NK-92 (cell line): ENCODE results near the gene ANXA4.
A peak's percentile ranks its signal among the peaks of the same experiment; 100 is the strongest.
"Not testable (repeated sequence)": the region's sequence is repeated elsewhere in the genome, so short reads cannot be mapped to it uniquely, and the experiment has no call there.

Experiments used
- DNase-seq: peaks from one replicate; lab custom pipeline; 2025; ENCODE audit not compliant: unreplicated experiment; lab: John Stamatoyannopoulos, UW

Gene ANXA4

DNA sequence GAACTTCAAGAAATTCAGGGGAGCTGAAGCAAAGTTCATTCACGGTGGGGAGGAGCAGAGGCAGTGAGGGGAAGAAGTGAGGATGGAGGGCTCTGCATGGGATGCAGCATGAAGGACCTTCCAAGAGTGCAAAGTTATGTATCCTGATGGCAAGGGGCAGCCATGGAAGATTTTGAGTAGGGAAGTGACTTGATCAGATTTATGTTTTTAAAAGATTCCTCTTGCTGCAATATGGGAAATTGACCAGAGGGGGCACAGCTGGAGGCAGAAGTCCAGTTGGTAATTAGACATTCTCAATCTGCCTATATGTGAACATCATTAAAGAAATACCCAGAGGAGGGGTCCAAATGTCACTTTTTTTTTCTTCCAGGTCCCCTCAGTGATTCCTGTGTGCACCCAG is 21.5 kb upstream of the ANXA4 start:
- DNase-seq = no peak

DNA sequence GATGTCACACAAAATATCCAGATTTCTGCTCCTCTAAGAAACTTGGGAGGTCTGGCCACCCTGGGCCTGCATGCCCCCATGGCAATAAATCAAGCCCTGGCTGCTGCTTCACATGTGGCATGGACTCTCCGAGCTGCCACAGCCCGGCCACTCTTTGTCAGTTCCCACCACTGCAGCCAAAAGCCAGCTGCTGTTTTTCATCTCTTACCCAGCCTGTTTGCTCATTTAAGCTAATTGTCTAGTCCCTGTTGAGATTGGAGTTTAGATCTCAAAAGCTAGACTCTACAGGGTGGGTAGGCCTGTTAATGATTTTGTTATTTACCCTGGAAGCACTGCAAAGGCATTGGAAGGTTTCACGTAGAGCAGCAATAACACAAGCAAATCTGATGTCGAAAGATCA is 20.9 kb upstream of the ANXA4 start:
- no peak for DNase-seq

DNA sequence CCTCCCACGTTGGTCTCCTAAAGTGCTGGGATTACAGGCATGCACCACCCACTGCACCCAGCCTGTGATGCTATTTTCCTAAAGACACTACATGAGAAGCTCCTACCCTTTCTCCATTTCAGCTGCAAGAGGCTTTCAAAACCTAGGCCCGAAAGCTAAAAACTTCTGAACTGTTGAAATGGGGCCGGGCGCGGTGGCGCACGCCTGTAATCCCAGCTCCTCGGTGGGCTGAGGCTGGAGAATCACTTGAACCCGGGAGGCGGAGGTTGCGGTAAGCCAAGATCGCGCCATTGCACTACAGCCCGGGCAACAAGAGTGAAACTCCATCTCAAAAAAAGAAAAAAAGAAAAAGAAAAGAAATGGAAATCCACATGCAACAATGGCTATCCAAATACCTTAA is 18.1 kb upstream of the ANXA4 start:
- no peak for DNase-seq

DNA sequence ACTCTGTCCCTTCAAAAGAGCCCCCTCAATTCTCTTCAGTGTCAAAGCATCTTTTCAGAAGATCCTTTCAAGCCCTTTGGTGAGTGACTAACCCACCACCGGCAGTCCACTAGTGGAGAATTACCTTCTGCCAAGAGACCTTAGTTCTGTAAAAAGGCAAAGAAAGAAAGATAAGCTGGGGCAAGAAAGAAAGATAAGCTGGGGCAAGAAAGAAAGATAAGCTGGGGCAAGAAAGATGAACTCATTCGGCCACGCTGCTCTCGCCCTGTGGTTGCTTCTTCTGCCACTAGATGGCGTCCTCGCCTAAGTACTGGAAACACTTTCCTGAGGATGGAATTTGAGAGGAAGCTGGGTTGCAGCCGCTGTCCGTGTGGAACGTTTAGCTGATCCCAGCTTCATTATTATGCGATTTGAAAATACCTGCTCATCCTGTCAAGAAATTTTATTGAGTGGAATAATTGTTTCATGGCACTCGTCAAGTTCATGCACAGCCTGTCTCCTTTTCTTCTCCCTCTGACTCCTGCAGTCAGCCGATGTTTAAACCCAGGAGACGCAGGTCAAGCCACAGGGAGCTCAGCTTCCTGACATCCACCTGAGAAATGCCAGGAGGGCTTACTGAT is 17.3 kb upstream of the ANXA4 start:
- peak; percentile 46 for DNase-seq

DNA sequence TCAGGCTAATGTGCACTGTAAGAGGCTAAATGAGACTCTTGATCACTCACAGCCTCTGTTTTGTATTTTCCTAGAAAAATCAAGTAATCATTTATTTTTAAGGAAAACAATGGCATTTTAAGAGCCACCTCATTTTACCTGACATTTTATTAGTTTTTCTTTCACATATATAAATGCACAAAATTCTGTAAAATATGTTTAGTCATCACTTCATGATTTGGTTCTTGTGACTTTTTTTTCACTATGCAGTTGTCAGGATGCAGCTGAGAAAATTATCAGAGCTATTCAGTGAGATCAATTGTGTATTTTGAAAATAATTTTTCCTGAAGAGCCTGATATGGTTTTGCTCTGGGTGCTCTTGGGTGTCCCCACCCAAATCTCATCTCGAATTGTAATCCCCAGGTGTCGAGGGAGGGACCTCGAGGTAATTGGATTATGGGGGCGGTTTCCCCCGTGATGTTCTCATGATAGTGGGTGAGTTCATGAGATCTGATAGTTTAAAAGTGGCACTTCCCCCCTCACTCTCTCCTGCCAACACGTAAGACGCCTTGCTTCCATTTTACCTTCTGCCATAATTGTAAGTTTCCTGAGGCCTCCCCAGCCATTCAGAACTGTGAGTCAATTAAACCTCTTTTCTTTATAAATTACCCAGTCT is 16.1 kb upstream of the ANXA4 start:
- no peak for DNase-seq

DNA sequence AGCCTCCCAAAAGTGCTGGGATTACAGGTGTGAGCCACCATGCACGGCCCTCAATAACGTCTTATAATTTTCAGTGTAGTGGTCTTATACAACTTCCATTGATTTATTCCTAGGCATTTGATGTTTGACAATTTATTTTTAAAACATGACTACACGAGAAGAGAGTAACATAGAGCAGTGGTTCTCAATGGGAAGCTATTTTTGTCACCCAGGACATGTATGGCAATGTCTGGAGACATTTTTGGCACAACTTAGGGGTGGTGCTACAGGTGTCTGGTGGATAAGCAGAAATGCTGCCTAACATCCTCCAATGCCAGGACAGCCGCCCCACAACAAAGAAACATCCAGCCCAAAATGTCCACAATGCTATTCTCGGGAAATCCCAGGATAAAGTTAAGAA is 12.7 kb upstream of the ANXA4 start:
- DNase-seq = no peak

DNA sequence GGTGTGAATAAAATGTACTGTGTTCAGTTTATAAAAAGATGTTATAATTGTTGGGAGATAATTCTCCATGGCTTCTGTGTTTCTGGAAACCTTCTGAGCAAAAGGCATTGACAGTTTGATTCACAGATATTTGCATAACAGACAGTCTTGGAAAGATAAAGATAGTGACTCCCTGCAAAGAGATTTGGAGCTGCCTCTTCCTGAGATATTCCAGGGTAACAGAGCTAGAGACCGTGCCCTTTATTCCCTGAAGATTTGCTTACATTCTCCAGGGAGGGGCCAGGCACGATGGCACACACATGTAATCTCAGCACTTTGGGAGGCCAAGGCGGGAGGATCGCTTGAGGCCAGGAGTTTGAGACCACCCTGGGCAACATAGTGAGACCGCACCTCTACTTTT is 12.2 kb upstream of the ANXA4 start:
- no peak for DNase-seq

DNA sequence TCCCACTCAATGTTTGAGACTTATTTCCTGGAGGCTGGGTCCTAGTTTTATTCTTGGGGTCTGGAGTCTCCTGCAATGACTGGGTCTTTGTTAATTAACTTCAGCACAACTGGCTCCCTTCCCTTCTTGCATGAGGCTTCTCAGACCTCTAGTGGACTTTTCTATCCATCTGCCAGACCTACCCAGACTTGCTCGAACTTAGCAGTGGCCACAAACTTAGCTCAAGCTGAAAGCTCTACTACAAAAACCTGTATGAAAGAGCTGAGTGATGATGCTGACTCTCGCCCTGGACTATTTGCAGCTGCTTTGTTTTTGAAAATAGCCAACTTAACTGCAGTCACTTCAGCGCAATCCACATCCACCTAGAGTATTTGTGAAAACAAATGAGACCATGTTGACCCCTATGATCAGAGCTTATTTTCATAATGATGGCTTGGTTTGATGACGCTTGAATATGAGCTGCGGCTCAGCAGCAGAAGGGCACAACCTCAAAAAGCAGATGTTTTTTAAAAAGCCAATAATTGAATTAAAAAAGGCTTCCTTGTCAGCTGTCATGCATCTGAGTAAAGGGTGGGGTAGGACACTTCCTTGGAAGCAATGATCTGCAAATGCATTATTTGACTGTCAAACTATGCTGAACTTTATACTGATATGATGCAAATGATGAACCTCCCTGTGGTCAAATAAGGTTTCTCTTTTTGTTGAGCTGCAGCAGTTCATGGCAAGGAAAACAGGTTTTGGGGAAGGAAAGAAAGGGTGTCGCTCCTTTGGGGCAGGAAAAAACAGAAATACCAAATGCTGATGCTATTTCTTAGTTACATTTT is 10.6 kb upstream of the ANXA4 start:
- DNase-seq = no peak

DNA sequence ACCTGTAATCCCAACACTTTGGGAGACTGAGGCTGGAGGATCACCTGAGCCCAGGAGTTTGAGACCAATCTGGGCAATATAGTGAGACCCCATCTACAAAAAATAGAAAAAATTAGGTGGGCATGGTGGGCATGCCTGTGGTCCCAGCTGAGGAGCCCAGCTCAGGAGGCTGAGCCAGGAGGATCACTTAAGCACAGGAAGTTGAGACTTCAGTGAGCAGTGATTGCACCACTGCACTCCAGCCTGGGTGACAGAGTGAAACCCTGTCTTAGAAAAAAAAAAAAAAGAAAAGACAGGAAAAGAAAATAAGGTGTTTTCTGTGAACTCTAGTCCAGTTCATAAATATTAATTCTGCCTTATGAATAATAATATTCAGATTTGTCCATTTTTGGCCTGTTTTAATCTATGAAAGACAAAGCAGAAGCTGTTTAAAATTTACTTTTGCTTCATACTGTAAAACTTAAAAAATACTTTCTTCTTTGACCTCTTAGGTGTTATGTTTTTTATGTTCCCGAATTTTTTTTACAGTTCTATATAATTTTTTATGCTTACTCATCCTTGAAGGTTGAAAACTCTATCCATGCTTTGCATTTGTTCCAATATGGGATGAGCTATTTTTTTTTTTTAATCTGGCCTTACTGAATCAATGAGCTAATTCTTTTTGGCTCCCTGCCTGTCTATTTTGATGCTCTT is 8.4 kb upstream of the ANXA4 start:
- no peak for DNase-seq

DNA sequence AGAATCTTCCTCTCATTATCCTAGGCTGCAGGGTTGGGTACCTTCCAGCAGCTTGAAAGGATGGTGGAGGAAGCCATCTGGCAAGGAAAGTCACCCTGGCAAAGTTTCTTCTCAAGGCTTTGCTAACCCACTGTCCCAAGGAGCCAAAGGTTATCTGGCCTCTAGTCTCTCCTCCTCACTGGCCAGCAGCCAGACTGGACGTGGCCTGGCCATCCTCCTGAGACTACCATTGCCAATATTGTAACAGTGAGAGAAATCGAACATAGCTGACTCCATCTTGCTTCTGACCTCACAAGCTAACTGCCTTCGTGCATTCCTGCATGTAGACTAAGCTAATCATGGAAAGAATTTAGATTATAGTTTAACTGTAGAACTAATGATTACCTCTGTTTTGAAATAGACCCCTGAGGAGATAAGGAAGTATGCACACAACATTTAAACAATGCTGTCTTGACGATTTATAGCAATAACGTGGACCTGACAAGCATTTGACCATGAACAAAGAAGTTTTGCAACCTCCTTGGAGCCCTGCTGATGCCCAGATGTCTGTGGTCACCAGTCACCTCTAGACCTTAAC is 7.8 kb upstream of the ANXA4 start:
- no peak for DNase-seq

DNA sequence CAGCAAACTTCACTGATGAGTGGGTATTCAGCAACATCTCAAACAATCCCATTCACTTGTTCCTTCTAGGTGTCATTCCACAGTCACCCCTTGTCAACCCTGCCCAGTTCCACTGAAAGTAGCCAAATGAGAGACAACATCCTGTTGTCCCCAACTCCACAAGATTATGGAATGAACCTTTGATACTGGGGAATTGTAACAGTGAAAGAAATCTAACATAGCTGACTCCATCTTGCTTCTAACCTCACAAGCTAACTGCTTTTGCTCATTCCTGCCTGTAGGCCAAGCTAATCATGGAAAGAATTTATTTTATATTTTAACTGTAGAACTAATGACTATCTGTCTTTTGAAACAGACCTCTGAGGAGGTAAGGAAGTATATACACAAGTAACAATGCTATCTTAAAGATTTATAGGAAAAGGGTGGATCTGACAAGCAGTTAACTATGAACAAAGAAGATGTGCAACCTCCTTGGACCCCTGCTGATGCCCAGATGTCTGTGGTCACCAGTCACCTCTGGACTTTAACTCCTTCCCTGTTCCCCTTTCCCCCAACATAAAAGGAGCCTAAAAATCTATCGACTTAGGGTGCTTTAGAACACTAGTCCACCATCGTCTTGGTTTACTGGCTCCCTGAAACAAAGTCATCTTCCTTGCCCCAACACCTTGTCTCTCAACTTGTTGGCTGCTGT is 6.9 kb upstream of the ANXA4 start:
- DNase-seq = no peak

DNA sequence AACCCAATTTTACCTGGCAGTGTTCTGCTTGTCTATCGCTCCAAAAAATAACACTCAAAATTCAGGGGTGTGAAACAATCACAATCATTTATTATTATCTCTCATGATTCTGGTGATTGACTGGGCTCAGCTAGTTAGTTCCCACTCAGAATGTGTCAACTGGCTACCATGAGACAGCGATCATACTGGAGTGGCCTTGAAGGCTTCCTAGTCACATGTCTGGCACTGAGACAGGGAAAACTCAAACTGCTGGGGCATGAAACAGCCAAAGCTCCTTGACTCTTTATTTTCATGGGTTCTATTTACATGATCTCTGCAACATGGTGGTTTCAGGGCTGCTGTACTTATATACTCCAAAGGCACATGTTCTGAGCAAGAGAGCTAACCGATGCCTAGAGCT is 6.2 kb upstream of the ANXA4 start:
- no peak for DNase-seq

DNA sequence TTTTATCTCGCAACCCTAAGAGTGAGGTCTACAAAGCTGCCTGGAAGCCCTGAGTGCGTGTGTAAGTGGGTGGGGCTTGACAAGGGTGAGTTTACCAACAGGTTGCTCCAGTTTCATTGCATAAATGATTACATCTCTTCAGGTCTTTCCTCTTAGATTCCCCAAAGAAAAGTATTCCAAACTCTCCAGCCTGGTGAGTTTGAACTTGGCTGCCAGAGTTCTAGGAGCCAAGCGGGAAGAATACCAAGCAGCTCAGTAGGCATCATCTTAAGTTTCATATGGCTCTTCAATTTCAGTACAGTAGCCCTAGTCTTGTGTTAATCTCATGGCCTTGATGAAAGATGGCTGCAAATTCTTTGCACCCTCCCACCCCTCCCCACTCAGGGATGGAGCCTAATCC is 3.8 kb upstream of the ANXA4 start:
- not testable (repeated sequence) for DNase-seq

DNA sequence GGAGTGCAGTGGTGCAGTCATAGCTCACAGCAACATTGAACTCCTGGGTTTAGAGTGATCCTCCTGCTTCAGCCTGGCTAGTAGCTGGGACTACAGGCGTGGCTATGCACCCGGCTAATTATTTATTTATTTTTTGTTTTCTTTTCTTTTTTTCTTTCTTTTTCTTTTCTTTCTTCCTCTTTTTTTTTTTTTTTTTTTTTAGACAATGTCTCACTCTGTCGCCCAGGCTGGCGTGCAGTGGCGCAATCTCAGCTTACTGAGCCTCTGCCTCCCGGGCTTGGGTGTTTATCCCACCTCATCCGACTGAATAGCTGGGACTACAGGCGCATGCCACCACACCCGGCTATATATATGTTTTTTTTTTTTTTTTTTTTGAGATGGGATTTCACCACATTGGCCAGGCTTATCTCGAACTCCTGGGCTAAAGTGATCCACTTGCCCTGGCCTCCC is 1.4 kb upstream of the ANXA4 start:
- DNase-seq = no peak

DNA sequence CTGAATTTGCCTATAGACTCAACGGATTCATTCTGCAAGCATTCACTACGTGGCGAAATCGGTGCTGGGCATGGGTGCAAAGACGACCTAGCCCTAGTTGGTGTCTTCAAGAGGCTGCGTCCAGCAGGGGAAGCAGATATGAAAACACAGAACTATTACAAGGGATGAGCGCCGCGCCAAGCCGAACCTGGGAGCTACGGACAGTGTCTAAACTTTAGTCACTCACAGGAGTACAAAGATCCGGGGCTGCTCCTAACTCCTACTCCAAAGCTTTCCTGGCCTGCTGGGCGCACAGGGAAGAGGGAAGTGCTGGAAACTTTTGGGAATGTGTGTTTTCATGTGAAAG is 732 bp upstream of the ANXA4 start:
- DNase-seq = no peak

DNA sequence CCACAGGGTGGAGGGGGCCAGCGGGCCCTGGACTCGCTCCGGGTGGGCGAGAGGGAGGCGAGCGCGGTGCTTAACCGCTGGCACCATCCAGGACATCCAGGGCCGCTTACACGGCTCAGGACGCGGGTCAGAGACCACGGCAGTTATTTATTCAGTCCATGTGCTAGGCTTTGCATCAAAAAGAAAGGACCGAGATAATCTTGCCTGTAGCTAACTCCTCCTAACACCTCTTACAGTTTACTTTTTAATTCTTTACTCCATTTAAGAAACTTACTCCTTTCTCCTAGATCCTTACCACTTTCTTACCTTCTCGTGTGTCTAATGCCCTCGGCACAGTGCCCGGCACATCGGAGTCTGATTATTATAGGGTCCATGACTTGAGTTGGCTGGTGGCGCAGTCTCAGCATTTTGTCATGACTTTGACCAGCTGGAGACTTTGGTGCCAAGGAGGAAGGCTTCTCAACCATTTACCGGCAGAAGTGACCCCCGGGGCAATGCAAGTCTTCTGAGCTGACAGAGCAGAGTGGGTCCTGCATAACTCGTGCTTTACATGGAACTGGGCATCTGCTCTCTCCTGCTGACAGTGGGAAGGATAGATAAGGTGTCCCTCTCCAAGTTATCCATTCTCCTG is 503 bp downstream of the ANXA4 start:
- DNase-seq = no peak

DNA sequence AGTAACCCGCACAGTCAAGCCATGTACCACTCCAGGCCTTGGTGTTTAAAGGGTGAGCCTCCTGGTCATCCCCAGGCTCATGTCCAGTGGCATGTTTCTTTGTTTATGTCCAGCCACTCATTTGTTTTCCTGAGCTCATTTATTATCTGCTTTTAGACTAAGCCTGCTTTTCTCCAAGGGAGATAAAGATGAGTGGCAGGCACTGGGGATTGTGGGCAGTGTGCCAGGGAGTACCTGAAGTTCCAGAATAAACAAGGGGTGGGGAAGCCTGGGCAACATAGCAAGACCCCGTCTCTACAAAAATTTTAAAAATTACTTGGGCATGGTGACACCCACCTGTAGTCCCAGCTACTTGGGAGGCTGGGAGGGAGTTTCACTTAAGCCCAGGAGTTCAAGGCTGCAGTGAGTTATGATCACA is 1.9 kb downstream of the ANXA4 start:
- no peak for DNase-seq

DNA sequence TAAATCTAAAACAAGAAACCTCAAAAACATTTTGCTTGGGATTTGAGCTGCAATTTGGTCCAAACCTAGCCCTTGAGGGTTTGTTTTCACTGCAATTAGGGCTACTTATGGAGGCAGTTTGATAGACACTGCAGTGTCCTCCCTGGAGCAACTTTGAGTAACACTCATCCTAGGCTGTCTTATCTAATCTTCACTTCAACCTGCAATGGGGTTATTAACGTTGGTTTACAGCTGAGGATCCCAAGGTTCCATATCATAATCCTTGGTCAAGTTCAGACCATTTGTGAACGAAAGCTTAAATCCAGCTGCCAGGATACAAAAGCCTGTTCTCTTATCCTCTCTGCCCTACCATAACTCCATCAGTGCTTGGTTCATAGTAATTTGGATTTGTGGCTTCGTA is 2.5 kb downstream of the ANXA4 start:
- DNase-seq = no peak

DNA sequence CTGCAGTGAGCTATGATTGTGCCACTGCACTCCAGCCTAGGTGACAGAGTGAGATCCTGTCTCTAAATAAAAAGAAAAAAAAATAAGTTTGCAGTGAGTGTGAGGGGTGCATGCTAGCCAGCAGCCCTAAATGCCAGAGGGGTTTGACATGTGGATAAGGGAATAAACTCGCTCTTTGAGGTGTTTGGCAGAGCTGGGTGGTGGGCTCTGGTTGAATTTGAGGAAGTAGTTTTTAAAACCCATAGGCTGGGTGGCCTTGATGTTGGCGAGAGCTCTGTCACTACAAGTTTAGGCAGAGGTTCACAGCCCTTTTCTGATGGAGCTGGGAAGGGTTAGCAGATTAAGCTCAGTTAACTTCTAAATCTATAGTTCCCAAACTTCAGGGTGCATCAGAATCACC is 3.1 kb downstream of the ANXA4 start:
- no peak for DNase-seq

DNA sequence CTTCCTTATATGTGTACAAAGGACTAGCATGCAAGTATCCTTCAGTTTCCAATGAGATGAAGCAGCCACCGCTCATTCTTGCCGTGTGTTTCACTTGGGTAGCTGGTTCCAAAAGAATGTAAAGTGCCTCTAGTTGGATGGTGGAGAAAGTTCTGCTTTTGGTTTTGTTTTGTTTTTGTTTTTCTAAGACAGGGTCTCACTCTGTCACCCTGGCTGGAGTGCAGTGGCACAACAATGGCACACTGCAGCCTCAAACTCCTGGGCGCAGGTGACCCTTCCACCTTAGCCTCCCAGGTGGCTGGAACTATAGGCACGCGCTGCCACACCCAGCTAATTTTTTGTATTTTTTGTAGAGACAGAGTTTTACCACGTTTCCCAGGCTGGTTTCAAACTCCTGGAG is 8.3 kb downstream of the ANXA4 start:
- DNase-seq = no peak
